HG03097 (cell line): ENCODE measurements around the gene IGFBP6.

ENCODE experiments used
- ATAC-seq: cut with Tn5 transposase; IDR thresholded peaks from one replicate; pipeline ENCODE4 v1.9.1; 2021; ENCODE audit not compliant: unreplicated experiment, low FRiP score

IGFBP6 gene

DNA sequence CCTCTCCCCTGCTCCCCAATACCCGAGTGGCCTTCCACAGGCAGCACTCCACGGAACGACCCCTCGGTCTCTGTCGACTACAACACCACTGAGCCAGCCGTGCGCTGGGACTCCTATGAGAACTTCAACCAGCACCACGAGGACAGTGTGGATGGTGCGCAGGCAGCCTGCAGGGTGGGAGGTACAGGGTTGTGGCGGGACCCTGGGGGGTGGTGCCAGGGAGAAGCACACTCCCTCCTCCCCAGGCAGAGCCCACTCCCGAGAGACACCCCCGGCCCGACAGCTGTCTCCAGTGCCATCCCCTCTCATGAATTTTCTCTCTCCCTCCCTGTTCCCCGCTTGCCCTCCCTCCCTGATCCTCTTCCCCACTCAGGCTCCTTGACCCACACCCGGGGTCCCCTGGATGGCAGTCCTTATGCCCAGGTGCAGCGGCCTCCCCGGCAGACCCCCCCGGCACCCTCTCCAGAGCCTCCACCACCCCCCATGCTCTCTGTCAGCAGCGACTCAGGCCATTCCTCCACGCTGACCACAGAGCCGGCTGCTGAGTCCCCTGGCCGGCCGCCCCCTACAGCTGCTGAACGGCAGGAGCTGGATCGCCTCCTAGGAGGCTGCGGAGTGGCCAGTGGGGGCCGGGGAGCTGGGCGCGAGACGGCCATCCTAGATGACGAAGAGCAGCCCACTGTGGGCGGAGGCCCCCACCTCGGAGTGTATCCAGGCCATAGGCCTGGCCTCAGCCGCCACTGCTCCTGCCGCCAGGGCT, 38.6 kb upstream of the IGFBP6 start:
- no peak for ATAC-seq

- no peak for ATAC-seq
Measured at GRCh38 chr12:53059434-53060063, 37.9 kb upstream of the IGFBP6 start.

DNA sequence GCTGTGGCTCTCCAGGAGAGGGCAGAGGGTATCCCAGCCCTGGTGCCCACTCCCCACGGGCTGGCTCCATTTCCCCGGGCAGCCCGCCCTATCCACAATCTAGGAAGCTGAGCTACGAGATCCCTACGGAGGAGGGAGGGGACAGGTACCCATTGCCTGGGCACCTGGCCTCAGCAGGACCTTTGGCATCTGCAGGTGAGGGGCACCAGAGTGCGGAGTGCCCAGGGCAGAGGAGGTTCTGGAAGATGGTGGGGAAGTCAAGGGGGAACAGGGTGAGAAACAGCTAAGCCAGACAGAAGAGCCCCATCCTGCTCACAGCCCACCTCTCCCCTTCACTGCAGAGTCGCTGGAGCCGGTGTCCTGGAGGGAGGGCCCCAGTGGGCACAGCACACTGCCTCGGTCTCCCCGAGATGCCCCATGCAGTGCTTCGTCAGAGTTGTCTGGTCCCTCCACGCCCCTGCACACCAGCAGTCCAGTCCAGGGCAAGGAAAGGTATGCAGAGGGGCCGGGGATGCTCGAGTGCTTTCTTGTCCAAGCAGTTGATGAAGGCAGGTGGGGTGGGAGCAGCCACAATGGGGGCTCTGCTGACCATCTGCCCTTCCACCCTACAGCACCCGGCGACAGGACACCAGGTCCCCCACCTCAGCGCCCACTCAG, 37.3 kb upstream of the IGFBP6 start:
- no peak for ATAC-seq

DNA sequence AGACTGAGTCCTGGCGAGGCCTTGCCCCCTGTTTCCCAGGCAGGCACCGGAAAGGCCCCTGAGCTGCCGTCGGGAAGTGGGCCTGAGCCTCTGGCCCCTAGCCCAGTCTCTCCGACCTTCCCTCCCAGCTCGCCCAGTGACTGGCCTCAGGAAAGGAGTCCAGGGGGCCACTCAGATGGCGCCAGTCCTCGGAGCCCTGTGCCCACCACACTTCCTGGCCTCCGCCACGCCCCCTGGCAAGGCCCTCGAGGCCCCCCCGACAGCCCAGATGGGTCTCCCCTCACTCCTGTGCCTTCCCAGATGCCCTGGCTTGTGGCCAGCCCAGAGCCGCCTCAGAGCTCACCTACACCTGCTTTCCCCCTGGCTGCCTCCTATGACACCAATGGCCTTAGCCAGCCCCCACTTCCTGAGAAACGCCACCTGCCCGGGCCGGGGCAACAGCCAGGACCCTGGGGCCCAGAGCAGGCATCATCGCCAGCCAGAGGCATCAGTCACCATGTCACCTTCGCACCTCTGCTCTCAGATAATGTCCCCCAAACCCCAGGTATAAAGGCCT, 36.7 kb upstream of the IGFBP6 start:
- ATAC-seq = no peak

DNA sequence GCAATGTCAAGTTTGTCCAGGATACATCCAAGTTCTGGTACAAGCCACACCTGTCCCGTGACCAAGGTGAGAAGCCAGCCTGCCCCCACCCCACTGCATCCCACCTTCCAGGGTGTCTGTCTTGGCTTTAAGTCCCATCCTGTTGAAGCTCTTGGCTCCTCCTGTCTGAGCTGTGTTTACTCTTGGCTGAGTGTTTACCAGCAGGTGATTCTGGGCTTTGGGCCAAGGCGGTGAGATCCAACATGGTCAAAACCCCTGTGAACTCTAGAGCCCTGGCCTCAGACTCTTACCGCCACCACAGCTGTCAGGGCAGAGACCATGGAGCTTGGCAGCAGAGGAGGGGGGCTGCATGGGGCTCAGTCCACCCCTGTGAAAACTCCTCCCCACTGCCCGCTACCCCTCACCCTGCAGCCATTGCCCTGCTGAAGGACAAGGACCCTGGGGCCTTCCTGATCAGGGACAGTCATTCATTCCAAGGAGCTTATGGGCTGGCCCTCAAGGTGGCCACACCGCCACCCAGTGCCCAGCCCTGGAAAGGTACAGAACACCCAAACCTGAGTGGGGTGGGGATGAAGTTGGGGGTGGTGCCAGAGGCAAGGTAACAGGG, 36.0 kb upstream of the IGFBP6 start:
- no peak for ATAC-seq

DNA sequence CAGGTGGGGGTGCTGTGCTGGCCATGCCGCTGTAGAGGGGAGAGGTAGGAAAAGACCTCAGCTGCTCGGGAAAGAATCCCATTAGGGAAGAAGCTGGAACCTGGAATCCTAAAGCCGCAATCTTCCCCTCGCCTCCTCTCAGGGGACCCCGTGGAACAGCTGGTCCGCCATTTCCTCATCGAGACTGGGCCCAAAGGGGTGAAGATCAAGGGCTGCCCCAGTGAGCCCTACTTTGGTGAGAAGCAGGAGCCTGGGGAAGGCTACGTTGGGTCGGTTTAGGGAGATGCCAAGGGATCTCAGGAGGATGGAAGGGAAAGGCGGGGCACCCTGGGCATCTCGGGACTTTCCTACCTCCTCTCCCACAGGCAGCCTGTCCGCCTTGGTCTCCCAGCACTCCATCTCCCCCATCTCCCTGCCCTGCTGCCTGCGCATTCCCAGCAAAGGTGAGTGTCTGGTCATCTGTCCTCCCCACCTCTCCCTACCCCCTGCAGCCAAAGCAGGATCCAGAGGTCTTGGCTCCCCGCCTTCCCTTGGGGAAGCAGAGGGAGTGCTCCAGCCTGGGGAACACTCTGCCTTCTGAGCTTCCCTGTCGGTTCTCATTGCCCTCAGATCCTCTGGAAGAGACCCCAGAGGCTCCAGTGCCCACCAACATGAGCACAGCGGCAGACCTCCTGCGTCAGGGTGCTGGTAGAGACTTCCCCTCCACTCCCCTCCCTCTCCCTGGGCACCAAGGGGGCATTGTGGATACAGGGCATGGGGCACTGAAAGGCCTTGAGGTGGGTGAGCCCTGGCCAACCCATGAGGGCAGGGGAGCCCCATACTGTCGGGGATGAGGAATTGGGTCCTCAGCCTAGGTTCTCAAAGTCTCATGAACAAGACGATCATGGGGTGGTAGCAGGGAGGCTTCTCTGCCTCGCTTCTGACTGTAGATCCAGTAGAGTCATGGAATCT, 35.2 kb upstream of the IGFBP6 start:
- ATAC-seq = no peak

DNA sequence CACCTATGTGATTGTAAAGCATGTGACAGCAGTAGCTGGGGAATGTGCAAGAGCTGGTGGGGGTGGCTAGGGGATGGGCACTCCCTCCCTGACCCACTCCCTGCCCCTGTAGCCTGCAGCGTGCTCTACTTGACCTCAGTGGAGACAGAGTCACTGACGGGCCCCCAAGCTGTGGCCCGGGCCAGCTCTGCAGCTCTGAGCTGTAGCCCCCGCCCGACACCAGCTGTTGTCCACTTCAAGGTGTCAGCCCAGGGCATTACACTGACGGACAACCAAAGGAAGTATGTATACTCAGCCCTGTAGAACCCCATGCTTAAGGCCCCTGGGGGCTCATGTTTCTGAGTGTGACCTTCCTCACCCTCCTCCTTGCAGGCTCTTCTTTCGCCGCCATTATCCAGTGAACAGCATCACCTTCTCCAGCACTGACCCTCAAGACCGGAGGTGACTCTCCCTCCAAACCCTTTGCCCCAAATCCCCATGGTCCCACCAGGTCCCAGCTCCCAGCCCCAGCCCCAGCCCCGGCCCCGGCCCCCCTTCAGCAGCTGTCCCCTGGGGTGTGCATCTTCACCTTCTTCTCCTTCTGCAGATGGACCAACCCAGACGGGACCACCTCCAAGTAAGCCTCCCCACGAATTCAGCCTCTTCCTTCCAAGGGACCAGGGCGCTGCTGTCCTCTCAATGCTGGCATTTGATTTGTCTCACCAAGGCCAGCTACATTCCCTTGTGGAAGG, 34.3 kb upstream of the IGFBP6 start:
- no peak for ATAC-seq

GRCh38 chr12:53063708-53064612, 33.5 kb upstream of the IGFBP6 start:
- ATAC-seq = no peak

DNA sequence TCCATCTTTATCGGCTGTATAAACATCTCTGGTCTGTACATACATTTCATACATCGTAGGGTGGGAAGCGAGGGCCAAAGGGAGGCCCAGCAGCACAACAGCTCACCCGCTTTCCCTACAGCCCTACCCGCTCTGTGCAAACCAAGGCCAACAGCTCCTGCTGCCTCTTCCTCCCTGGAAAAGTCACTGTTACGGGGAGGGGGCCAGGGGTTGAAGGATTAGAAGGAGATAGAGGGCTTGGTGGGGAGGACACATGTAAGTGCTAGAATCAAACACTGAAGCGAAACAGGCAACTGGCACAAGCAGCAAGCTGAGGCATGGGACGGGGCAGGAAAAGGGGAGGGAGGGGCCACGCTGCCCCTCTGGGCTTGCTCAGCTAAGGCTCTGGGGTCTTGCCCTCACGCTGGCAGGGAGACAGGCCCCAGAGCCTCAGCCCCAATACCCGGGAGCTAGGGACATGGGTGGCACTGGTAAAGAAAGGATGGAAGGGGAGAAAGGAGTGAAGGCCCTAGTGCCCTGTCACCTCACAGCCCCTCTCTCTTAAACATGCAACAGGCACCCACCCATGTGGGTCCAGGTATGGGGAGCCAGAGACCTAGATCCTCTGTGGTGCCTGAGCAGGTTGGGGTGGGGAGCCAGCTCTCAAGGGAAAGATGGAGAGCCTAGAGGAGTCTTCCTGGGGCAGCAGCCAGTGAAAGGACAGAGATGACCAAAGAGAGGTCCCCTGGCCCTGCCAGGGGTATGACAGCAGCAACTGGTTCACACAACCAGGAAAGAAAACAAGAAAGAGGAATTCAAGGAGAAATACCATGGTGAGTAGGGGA, 32.6 kb upstream of the IGFBP6 start:
- no peak for ATAC-seq

GRCh38 chr12:53065470-53065869, 32.0 kb upstream of the IGFBP6 start:
- ATAC-seq = no peak

DNA sequence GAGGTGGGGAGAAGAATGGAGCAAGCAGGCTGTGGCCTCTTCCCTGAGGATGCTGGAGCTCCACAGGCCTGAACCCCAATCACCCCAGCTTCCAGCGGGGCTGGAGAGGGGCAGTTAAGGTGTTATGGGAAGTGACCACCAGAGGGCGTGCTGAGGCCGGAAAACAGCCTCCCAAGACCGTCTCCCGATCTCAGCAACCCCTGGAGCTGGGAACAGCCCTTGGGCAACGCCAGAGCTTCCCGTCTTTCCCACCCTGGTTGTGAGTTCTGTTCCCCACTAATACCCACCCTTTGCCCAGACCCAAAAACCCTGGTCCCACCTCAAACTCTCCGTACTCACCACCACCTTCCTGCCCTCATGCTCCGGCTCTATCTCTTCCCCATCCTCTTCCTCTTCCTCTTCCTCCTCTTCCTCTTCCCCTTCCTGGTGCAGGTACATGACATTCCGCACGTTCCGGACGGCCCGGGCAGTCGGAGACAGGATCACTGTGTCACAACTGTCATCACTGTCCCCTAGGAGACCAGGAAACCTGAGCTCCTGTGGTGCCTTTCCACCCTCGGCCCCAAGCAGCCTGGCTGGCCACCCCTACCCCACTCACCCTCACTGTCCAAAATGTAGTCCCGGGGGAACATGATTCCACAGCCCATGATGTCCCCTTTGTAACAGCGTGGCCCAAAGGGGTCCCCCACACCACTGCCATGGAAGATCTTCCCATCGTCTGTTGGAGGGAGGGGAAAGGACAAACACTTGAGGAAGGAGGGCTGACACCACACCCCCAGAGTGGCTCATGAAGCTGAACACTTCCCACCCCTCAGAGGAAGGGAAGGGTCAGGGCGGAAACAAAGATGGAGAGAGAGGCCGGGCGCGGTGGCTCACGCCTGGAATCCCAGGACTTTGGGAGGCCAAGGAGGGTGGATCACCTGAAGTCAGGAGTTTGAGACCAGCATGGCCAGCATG, 31.2 kb upstream of the IGFBP6 start:
- no peak for ATAC-seq

GRCh38 chr12:53067074-53067992, 30.1 kb upstream of the IGFBP6 start:
- ATAC-seq = no peak

DNA sequence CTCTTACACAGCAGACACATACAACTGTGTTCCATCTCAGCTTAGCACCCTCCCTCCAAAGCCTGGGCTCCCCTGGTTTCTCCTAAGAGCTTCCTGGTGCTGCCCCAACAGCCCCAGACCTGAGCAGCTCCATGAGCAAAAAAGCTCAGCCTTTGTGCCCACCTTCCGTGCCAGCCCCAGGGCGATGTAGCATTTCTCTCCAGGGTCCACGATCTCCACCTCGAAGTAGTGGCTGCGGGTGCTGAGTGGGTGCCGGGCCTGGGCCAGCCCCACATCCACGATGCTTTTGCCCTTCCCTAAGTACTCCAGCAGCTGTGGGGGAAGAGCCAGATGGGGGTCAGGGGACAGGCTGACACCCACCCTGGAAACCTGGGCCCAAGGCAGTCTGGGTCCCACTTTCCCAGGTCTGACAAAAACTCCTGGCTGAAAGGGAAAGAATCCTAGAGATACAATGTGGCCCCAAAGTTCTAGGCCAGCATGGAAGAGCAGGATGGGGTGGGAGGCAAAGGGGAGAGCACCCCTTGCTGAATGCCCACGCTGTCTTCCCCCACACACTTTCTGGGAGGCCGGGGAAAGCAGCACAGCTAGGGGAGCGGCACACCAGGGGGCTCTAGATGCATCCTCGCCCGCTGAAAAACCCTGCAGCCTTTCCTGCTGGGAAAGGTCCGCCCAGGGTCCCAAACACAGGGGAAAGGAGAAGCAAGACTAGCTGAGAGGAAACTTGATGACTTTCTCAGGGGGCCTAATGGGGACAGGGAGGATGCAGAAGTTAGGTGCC, 29.3 kb upstream of the IGFBP6 start:
- no peak for ATAC-seq

DNA sequence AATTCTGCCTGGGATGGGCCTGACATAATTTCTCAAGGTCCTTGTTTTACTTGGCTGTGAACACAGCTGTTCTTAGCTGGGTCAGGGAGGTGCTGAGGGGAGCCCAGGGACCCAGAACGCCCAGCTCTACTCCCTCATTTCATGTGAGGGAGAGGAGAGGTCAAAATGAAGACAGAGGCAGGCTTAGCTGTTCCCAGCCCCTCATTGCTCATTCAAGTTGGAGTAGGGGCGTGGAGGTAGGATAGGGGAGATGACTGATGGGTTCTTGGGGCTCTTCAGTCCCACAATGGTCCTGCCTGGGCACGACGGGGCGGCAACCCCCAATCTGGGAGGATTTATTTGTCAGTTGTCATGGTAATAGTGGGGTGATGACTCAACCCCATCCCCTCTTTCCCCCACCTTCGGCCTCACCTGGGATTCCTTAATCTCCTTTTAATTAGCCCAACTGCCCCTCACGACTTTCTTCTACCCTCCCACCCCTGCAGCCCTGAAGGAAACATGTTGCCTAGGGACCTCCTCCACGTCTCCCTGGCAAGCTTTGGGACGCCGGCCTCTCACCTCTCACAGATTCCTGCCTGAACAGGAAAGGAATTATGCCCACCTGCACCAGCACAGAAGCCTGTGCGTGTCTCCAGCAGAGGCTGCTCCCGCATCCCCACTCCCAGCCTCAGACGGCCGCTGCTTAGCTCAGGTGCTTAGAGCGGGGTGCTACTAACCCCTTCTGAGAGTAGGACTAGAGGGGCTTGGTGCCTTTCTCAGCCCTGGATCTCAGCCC, 28.5 kb upstream of the IGFBP6 start:
- no peak for ATAC-seq
